GM23248 (cell line): ENCODE data around the gene IGF1R. TPM values are rescaled to one million over a fixed set of nuclear protein-coding genes. Genes with fewer than 3 reads are reported as not detected.

ENCODE experiments used
- DNase-seq: peaks from one replicate; pipeline ENCODE4 v3.0.0-alpha.2; 2015
- H2AFZ ChIP-seq: fragments of 200-600 bp; sonication (generic); 2 replicates; pipeline ENCODE4 v1.6.1; 2016; ENCODE audit warnings: antibody characterized with exemption
- H3F3A ChIP-seq: fragments of 200-600 bp; sonication (generic); 2 replicates; pipeline ENCODE4 v1.6.1; 2016; ENCODE audit warnings: mild to moderate bottlenecking, antibody characterized with exemption, mixed run types; ENCODE audit not compliant: insufficient read depth
- H3K27ac ChIP-seq: fragments of 200-600 bp; sonication (generic); 2 replicates; pipeline ENCODE4 v1.5.1; 2016; ENCODE audit warnings: mild to moderate bottlenecking
- H3K27me3 ChIP-seq: fragments of 200-600 bp; sonication (generic); replicated peaks from 2 replicates; pipeline ENCODE4 v1.6.1; 2016; ENCODE audit warnings: mild to moderate bottlenecking; ENCODE audit not compliant: insufficient read depth
- H3K36me3 ChIP-seq: fragments of 200-600 bp; sonication (generic); 2 replicates; pipeline ENCODE4 v1.6.1; 2016; ENCODE audit warnings: low read depth, mild to moderate bottlenecking
- H3K4me1 ChIP-seq: fragments of 200-600 bp; sonication (generic); 2 replicates; pipeline ENCODE4 v1.6.1; 2016; ENCODE audit warnings: mild to moderate bottlenecking; ENCODE audit not compliant: insufficient read depth
- H3K4me2 ChIP-seq: fragments of 200-600 bp; sonication (generic); one replicate; pipeline ENCODE4 v1.6.1; 2016; ENCODE audit warnings: mild to moderate bottlenecking; ENCODE audit not compliant: unreplicated experiment
- H3K4me3 ChIP-seq: fragments of 200-600 bp; sonication (generic); 2 replicates; pipeline ENCODE4 v1.5.1; 2016; ENCODE audit warnings: mild to moderate bottlenecking
- H3K79me2 ChIP-seq: fragments of 200-600 bp; sonication (generic); 2 replicates; pipeline ENCODE4 v1.6.1; 2016; ENCODE audit warnings: mild to moderate bottlenecking; ENCODE audit not compliant: insufficient read depth
- H3K9ac ChIP-seq: fragments of 200-600 bp; sonication (generic); 2 replicates; pipeline ENCODE4 v1.6.1; 2016; ENCODE audit warnings: mild to moderate bottlenecking
- H3K9me2 ChIP-seq: fragments of 200-600 bp; sonication (generic); 2 replicates; pipeline ENCODE4 v1.6.1; 2016; ENCODE audit warnings: mixed run types, mild to moderate bottlenecking, moderate library complexity; ENCODE audit not compliant: insufficient read depth
- H3K9me3 ChIP-seq: fragments of 200-600 bp; sonication (generic); one replicate; pipeline ENCODE4 v1.6.1; 2017; ENCODE audit warnings: low read depth
- H4K20me1 ChIP-seq: fragments of 200-600 bp; sonication (generic); 2 replicates; pipeline ENCODE4 v1.6.0; 2016; ENCODE audit not compliant: insufficient read depth
- EZH2 ChIP-seq: fragments of 200-600 bp; sonication (generic); IDR thresholded peaks from 2 replicates; pipeline ENCODE4 v1.6.1; 2018; ENCODE audit warnings: antibody characterized with exemption, mild to moderate bottlenecking; ENCODE audit not compliant: insufficient read depth, poor library complexity, severe bottlenecking
- EZH2phosphoT487 ChIP-seq: fragments of 200-600 bp; sonication (generic); IDR thresholded peaks from 2 replicates; pipeline ENCODE4 v1.6.1; 2018; ENCODE audit warnings: antibody characterized with exemption, moderate library complexity, mild to moderate bottlenecking, low read depth; ENCODE audit not compliant: insufficient read depth
- WGBS, 2 experiments: methylation state at CpG; one replicate each; pipeline ENCODE4 v1.1.6; 2015 to 2017; ENCODE audit warnings: low lambda C conversion rate in 2 of 2, low coverage in 1 of 2; ENCODE audit errors: missing lambda C conversion rate in 2 of 2; 5-methylcytosine and 5-hydroxymethylcytosine counted together
- in situ Hi-C: fragments of 300-500 bp; cut with MboI; formaldehyde crosslinking; loops from 2 replicates; pipeline ENCODE4 v1.15.0; 2020
- polyA plus RNA-seq: library from polyadenylated mRNA; unstranded; fragments of >200 nt; fragmentation: Nextera tagmentation; extraction: Ambion mirVana; gene quantifications from 2 replicates; pipeline ENCODE4 v1.2.1, GENCODE V29; 2016
- total RNA-seq: library from RNA; depleted of rRNA; stranded (reverse); fragments of >200 nt; shearing (Covaris generic); gene quantifications from 2 replicates; pipeline ENCODE4 v1.2.3, GENCODE V29; 2014

Gene IGF1R
- total and polyA plus RNA-seq, 2 experiments from 2014 or later, result 22.0 to 48.6 TPM

DNA sequence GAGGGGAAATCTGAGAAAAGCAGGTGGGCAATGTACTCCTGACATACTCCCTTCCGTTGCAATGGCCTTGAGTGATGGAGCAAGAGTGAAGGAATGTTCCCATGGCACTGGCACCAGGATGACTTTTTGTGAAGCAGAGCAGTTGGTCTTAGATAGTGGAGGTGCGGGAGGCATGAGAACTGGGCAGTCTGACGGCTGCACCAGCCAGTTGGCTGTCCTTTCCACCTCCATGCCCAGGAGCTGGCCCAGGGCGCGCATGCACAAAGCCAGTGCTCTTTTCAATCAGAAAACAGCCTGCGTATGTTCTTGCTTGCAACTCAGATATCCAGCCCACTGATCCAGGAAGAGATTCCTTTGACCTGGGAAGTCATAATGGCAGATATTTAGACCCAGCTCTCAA, 222.4 kb downstream of the IGF1R start:
- H3K9ac ChIP-seq, result no peak overlapping the region
- peaks cover 89% of the 10 kb centered on the region for H3K79me2 ChIP-seq
- no peak overlapping the region for H3K4me2 ChIP-seq
- in situ Hi-C loops, result no loop called here
- no peaks in the 10 kb centered on the region for H3K36me3 ChIP-seq
- H3K9me3 ChIP-seq, result no peaks in the 10 kb centered on the region
- H3K4me3 ChIP-seq, result no peak overlapping the region
- no peak overlapping the region for H2AFZ ChIP-seq
- no peak for TF ChIP-seq EZH2
- TF ChIP-seq EZH2phosphoT487, result no peak
- H3F3A ChIP-seq, result peaks cover 40% of the 10 kb centered on the region
- no peaks in the 10 kb centered on the region for H3K9me2 ChIP-seq
- H3K27me3 ChIP-seq, result no peaks in the 10 kb centered on the region
- no peak for DNase-seq
- H3K27ac ChIP-seq, result no peak overlapping the region
- H4K20me1 ChIP-seq, result no peaks in the 10 kb centered on the region
- peaks cover 41% of the 10 kb centered on the region for H3K4me1 ChIP-seq
- 96 to 97% methylated on average over 6 of the region's 6 CpGs for WGBS, 2 experiments

DNA sequence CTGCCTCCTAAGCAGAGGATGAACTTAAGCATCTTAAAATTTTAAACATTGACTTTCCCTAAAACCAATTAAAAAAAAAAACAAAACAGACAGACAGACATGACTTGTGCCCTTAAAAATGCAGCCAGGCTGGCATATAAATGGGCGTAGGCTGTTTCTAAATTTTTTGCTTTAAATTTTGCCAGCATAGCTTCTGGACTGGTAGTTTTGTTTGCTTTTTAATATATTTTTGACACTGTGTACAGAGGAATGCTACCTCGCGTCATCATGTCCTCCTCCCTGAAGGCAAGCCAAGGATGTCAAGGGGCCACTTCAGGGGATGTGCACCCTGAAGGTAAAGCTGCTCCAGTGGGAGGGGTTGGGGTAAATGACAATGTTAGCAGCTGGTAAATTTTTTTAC, 224.4 kb downstream of the IGF1R start:
- Histone ChIP-seq H3F3A (peaks cover 59% of the 10 kb centered on the region), H3K4me1 (peaks cover 58% of the 10 kb centered on the region), H3K36me3 (no peaks in the 10 kb centered on the region), H3K4me3 (peak overlapping the region; percentile 57), H4K20me1 (no peaks in the 10 kb centered on the region), H3K4me2 (peak overlapping the region; percentile 89), H3K9me2 (no peaks in the 10 kb centered on the region), H3K79me2 (peaks cover 89% of the 10 kb centered on the region), H2AFZ (no peak overlapping the region), H3K9me3 (no peaks in the 10 kb centered on the region), H3K9ac (peak overlapping the region; percentile 74), H3K27ac (peak overlapping the region; percentile 92), H3K27me3 (no peaks in the 10 kb centered on the region)
- DNase-seq, result peak; percentile 53
- in situ Hi-C loops, result no loop called here
- no peak for TF ChIP-seq EZH2phosphoT487
- TF ChIP-seq EZH2, result no peak
- WGBS, 2 experiments, result 26 to 35% methylated on average over 3 of the region's 3 CpGs

DNA sequence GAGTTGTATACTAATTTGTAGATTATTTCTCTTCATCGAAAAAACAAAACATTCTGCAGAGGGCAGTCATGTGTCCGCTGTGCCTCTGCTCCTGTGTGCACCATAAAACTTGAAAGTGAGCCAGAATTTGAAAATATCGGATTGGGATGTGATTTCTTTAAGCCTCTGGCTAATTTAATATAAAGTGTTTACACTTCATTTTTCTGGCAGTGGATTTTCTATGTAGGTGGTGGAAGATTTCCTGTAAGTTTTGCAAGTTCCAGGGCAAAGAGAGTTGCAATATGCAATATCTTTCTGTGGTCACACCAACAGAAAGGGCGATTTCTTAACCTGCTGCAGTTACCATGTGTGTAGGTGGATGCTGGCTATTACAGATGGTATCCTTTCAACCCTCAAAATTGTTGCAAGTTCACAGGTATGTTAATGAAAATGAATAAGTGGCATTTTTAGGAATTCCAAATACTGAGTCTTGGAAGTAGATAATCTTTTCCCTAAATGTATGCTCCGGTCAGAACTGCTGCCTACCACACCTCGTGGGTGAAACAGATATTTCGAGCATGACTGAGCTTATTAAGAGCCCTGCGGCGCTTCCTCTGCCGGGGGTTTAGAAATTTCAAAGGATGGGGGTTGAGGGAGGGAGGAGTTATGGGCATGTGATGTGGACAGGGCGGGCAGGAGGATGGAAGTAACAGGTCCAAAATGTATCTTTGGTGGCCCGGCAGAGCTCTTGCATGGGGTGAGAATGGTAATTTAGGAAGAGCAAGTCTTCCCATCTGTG, 225.3 kb downstream of the IGF1R start:
- peak overlapping the region; percentile 57 for H3K4me3 ChIP-seq
- peaks cover 68% of the 10 kb centered on the region for H3F3A ChIP-seq
- WGBS, 2 experiments, result 4 to 6% methylated on average over 12 of the region's 12 CpGs
- TF ChIP-seq EZH2 (no peak), EZH2phosphoT487 (no peak)
- no peaks in the 10 kb centered on the region for H3K36me3 ChIP-seq
- peak; percentile 96 for DNase-seq
- H3K27me3 ChIP-seq, result no peaks in the 10 kb centered on the region
- no peak overlapping the region for H2AFZ ChIP-seq
- peaks cover 85% of the 10 kb centered on the region for H3K79me2 ChIP-seq
- in situ Hi-C loops, result no loop called here
- H3K4me2 ChIP-seq, result peak overlapping the region; percentile 89
- no peaks in the 10 kb centered on the region for H3K9me2 ChIP-seq
- H3K9ac ChIP-seq, result peak overlapping the region; percentile 74
- no peaks in the 10 kb centered on the region for H3K9me3 ChIP-seq
- no peaks in the 10 kb centered on the region for H4K20me1 ChIP-seq
- peaks cover 66% of the 10 kb centered on the region for H3K4me1 ChIP-seq
- peak overlapping the region; percentile 92 for H3K27ac ChIP-seq

DNA sequence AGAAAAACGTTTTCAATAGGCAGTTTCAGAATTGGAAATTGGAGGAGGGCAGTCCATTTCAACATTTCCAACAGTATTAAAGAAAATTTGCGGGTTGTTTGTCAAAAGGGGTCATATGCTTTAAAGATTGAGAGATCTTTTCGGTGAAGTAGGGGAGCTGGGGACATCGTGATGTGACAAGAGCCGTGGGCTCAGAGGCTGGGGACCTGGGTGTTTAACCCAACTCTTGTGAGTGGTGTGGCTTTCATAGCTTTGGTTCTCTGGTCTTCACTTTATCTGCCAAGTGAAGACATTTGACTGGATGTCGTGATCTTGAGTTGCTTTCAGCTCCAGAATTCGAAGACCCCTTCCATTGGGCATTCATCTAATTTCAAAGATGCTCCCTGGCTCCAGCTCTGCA, 226.0 kb downstream of the IGF1R start:
- H3K9ac ChIP-seq, result peak overlapping the region; percentile 56
- WGBS, 2 experiments, result 46 to 49% methylated on average over 7 of the region's 7 CpGs
- H3K27ac ChIP-seq, result peak overlapping the region; percentile 92
- no peaks in the 10 kb centered on the region for H3K27me3 ChIP-seq
- no peaks in the 10 kb centered on the region for H4K20me1 ChIP-seq
- H3K79me2 ChIP-seq, result peaks cover 85% of the 10 kb centered on the region
- H3K4me3 ChIP-seq, result peak overlapping the region; percentile 57
- peak overlapping the region; percentile 89 for H3K4me2 ChIP-seq
- DNase-seq, result no peak
- no peak overlapping the region for H2AFZ ChIP-seq
- no peaks in the 10 kb centered on the region for H3K9me2 ChIP-seq
- peaks cover 72% of the 10 kb centered on the region for H3F3A ChIP-seq
- TF ChIP-seq EZH2 (no peak), EZH2phosphoT487 (no peak)
- no peaks in the 10 kb centered on the region for H3K36me3 ChIP-seq
- in situ Hi-C loops, result no loop called here
- H3K9me3 ChIP-seq, result no peaks in the 10 kb centered on the region
- H3K4me1 ChIP-seq, result peaks cover 74% of the 10 kb centered on the region
